Measurements from ENCODE around the gene PPP1R3G. TPM values are rescaled to one million over a fixed set of nuclear protein-coding genes. Genes with fewer than 3 reads are reported as not detected.

Gene PPP1R3G
- total RNA-seq, 1 experiment from 2014 or later: 0.44 TPM

DNA sequence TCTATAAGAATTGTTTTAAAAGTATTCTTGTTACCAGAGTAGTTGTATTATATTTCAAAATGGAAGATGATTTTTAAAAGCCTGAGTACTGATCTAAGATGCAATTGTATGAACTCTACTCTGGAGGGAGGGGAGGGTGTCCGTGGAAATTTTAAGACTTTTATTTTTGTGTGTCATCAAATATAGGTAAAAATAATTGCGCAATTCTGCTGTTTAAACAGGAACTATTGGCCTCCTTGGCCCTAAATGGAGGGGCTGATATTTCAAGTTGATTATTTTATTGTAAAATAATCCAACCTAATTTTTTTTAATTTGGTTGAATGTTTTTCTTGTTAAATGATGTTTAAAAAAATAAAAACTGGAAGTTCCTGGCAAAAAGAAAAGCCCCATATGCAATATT lies 43.2 kb upstream of the PPP1R3G start:
- Histone ChIP-seq H3K4me3 (ENCODE audit: low read depth in 2 of 2, low read length in 2 of 2) (no peak overlapping the region), H3K27me3 (ENCODE audit: control insufficient read depth, insufficient read depth, low read length) (no peaks in the 10 kb centered on the region), H3K27ac (ENCODE audit: low read length) (no peak overlapping the region), H3K9me3 (ENCODE audit: control insufficient read depth, insufficient read depth, low read depth, low read length) (no peaks in the 10 kb centered on the region), H3K4me1 (ENCODE audit: control insufficient read depth, insufficient read depth, low read length) (no peaks in the 10 kb centered on the region), H3K36me3 (ENCODE audit: control insufficient read depth, insufficient read depth, low read length) (no peaks in the 10 kb centered on the region)
- CTCF ChIA-PET: no interaction called here
- in situ Hi-C loops (cut with HindIII; ENCODE audit: low pct_unique_long_range_greater_than_20kb, low sequenced_read_pairs) (no loop called here), intact Hi-C loops (cut with micrococcal nuclease; ENCODE audit: unreplicated experiment) (no loop called here)
- TF ChIP-seq, protein P1, sequence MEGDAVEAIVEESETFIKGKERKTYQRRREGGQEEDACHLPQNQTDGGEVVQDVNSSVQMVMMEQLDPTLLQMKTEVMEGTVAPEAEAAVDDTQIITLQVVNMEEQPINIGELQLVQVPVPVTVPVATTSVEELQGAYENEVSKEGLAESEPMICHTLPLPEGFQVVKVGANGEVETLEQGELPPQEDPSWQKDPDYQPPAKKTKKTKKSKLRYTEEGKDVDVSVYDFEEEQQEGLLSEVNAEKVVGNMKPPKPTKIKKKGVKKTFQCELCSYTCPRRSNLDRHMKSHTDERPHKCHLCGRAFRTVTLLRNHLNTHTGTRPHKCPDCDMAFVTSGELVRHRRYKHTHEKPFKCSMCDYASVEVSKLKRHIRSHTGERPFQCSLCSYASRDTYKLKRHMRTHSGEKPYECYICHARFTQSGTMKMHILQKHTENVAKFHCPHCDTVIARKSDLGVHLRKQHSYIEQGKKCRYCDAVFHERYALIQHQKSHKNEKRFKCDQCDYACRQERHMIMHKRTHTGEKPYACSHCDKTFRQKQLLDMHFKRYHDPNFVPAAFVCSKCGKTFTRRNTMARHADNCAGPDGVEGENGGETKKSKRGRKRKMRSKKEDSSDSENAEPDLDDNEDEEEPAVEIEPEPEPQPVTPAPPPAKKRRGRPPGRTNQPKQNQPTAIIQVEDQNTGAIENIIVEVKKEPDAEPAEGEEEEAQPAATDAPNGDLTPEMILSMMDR (IDR thresholded peaks at IDR 0.05): no peak
- no TSS peak for BruUV-seq (replicated peaks)
- ATAC-seq (no peak), DNase-seq (ENCODE audit: low read depth, low spot score) (no peak)
- POLR2A ChIA-PET: no interaction called here

DNA sequence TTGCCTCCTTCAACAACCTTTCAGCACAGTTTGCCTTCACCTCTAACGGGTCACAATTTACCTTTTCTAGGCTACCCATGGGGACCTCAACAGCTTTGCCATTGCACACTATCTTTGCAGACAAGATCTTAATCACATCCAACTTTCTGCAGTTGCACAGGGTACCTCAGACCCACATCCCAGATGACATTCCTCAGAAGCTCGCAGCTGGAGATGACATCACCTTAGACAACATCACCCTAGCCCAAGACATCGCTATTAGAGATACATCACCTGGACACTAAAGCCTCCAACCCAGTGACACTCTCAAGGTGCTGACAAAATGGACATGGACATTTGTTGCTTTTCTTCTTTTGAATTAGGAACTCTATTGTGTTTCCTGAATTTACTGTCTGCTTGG lies 42.7 kb upstream of the PPP1R3G start:
- DNase-seq (ENCODE audit: low read depth, low spot score): no peak
- no peaks in the 10 kb centered on the region for H3K36me3 ChIP-seq (ENCODE audit: control insufficient read depth, insufficient read depth, low read length)
- no peak overlapping the region for H3K27ac ChIP-seq (ENCODE audit: low read length)
- intact Hi-C loops (cut with micrococcal nuclease; ENCODE audit: unreplicated experiment): no loop called here
- ChIA-PET CTCF (no interaction called here), POLR2A (no interaction called here)
- no TSS peak for BruUV-seq (replicated peaks)
- H3K4me1 ChIP-seq (ENCODE audit: control insufficient read depth, insufficient read depth, low read length): no peaks in the 10 kb centered on the region
- ATAC-seq: no peak
- in situ Hi-C loops (cut with HindIII; ENCODE audit: low pct_unique_long_range_greater_than_20kb, low sequenced_read_pairs): no loop called here
- H3K9me3 ChIP-seq (ENCODE audit: control insufficient read depth, insufficient read depth, low read depth, low read length): no peaks in the 10 kb centered on the region
- no peaks in the 10 kb centered on the region for H3K27me3 ChIP-seq (ENCODE audit: control insufficient read depth, insufficient read depth, low read length)
- no peak overlapping the region for H3K4me3 ChIP-seq (ENCODE audit: low read depth in 2 of 2, low read length in 2 of 2)
- TF ChIP-seq, protein P1 (IDR thresholded peaks at IDR 0.05): no peak
- TF ChIP-seq, protein P2, sequence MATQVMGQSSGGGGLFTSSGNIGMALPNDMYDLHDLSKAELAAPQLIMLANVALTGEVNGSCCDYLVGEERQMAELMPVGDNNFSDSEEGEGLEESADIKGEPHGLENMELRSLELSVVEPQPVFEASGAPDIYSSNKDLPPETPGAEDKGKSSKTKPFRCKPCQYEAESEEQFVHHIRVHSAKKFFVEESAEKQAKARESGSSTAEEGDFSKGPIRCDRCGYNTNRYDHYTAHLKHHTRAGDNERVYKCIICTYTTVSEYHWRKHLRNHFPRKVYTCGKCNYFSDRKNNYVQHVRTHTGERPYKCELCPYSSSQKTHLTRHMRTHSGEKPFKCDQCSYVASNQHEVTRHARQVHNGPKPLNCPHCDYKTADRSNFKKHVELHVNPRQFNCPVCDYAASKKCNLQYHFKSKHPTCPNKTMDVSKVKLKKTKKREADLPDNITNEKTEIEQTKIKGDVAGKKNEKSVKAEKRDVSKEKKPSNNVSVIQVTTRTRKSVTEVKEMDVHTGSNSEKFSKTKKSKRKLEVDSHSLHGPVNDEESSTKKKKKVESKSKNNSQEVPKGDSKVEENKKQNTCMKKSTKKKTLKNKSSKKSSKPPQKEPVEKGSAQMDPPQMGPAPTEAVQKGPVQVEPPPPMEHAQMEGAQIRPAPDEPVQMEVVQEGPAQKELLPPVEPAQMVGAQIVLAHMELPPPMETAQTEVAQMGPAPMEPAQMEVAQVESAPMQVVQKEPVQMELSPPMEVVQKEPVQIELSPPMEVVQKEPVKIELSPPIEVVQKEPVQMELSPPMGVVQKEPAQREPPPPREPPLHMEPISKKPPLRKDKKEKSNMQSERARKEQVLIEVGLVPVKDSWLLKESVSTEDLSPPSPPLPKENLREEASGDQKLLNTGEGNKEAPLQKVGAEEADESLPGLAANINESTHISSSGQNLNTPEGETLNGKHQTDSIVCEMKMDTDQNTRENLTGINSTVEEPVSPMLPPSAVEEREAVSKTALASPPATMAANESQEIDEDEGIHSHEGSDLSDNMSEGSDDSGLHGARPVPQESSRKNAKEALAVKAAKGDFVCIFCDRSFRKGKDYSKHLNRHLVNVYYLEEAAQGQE (IDR thresholded peaks at IDR 0.05; ENCODE audit: insufficient read depth in 1 of 2, low read depth in 2 of 2, low read length in 1 of 2): no peak
- no peak for TF ChIP-seq SIN3A (IDR thresholded peaks at IDR 0.05; ENCODE audit: borderline replicate concordance, insufficient read depth, low read depth, low read length)
- no peak for TF ChIP-seq TCF7L2 (IDR thresholded peaks at IDR 0.05; ENCODE audit: low read depth, low read length)
- TF ChIP-seq POLR2AphosphoS5 (IDR thresholded peaks at IDR 0.05; ENCODE audit: low read depth, low read length): no peak

DNA sequence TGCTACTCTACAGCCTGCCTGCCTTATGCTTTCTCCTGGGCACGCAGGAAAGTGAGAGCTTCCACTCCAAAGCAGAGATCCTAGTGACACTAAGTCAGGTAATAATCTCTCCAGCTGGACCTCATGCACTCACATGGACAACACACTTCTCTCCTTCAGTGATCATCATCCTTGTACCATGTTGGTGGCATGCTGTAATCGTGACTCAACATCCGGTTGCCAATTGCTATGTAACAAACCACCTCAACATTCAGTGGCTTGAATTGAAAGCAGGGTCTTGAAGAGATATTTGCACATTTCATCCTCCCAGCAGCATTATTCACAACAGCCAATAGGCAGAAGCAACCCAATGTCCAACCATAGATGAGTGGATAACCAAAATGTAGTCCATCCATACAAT lies 40.3 kb upstream of the PPP1R3G start:
- CTCF ChIA-PET: no interaction called here
- POLR2A ChIA-PET: interaction anchor here (0.6 kb wide), 1 partner anchor 673 kb away, joined by 3 read pairs; no protein-coding TSS in a partner anchor
- in situ Hi-C loops (cut with HindIII; ENCODE audit: low pct_unique_long_range_greater_than_20kb, low sequenced_read_pairs): no loop called here

More for the DNA sequence above, 40.3 kb upstream of the PPP1R3G start:
- H3K4me3 ChIP-seq (ENCODE audit: low read depth in 2 of 2, low read length in 2 of 2): no peak overlapping the region
- no peaks in the 10 kb centered on the region for H3K27me3 ChIP-seq (ENCODE audit: control insufficient read depth, insufficient read depth, low read length)
- no peak for DNase-seq (ENCODE audit: low read depth, low spot score)
- no TSS peak for BruUV-seq (replicated peaks)
- no peak overlapping the region for H3K27ac ChIP-seq (ENCODE audit: low read length)
- TF ChIP-seq, protein P1 (IDR thresholded peaks at IDR 0.05): no peak
- TF ChIP-seq, protein P2 (IDR thresholded peaks at IDR 0.05; ENCODE audit: insufficient read depth in 1 of 2, low read depth in 2 of 2, low read length in 1 of 2): no peak
- no peak for TF ChIP-seq TCF7L2 (IDR thresholded peaks at IDR 0.05; ENCODE audit: low read depth, low read length)
- no peak for TF ChIP-seq POLR2AphosphoS5 (IDR thresholded peaks at IDR 0.05; ENCODE audit: low read depth, low read length)
- no peak for TF ChIP-seq SIN3A (IDR thresholded peaks at IDR 0.05; ENCODE audit: borderline replicate concordance, insufficient read depth, low read depth, low read length)
- no peaks in the 10 kb centered on the region for H3K36me3 ChIP-seq (ENCODE audit: control insufficient read depth, insufficient read depth, low read length)
- H3K9me3 ChIP-seq (ENCODE audit: control insufficient read depth, insufficient read depth, low read depth, low read length): no peaks in the 10 kb centered on the region
- H3K4me1 ChIP-seq (ENCODE audit: control insufficient read depth, insufficient read depth, low read length): no peaks in the 10 kb centered on the region
- no peak for ATAC-seq
- intact Hi-C loops (cut with micrococcal nuclease; ENCODE audit: unreplicated experiment): no loop called here
